ACC112 (cell line): ENCODE measurements around the gene GRIA4.

Source experiments
- H2AFZ ChIP-seq: fragments of 200-600 bp; sonication (generic); one replicate; pipeline ENCODE4 v1.6.0; 2017; ENCODE audit warnings: antibody characterized with exemption, low read length; ENCODE audit not compliant: unreplicated experiment
- H3K27ac ChIP-seq: fragments of 200-600 bp; sonication (generic); 2 replicates; pipeline ENCODE4 v1.5.1; 2014; ENCODE audit warnings: low read depth, mild to moderate bottlenecking, antibody characterized with exemption, low read length, moderate library complexity
- H3K27me3 ChIP-seq: fragments of 200-600 bp; sonication (generic); 2 replicates; pipeline ENCODE4 v1.6.1; 2014; ENCODE audit warnings: mild to moderate bottlenecking, antibody characterized with exemption, low read length, moderate library complexity, mixed read lengths; ENCODE audit not compliant: insufficient read depth
- H3K36me3 ChIP-seq: fragments of 200-600 bp; sonication (generic); 2 replicates; pipeline ENCODE4 v1.6.1; 2016; ENCODE audit warnings: mild to moderate bottlenecking, antibody characterized with exemption, low read length, moderate library complexity, mixed read lengths; ENCODE audit not compliant: insufficient read depth
- H3K4me1 ChIP-seq: fragments of 200-600 bp; sonication (generic); one replicate; pipeline ENCODE4 v1.6.1; 2016; ENCODE audit warnings: low read length, mixed read lengths; ENCODE audit not compliant: insufficient read depth, unreplicated experiment, control insufficient read depth
- H3K4me3 ChIP-seq: fragments of 200-600 bp; sonication (generic); 2 replicates; pipeline ENCODE4 v1.5.1; 2014; ENCODE audit warnings: mild to moderate bottlenecking, low read depth, low read length
- H3K79me2 ChIP-seq: fragments of 200-600 bp; sonication (generic); one replicate; pipeline ENCODE4 v1.6.0; 2016; ENCODE audit warnings: low read length; ENCODE audit not compliant: control insufficient read depth, unreplicated experiment, insufficient read depth

The GRIA4 gene

GRCh38 chr11:105937738-105938137, 327.9 kb downstream of the GRIA4 start:
- H3K27ac ChIP-seq, result peak overlapping the region; percentile 86
- H3K4me3 ChIP-seq, result 0 out of 2 replicates have a peak overlapping the region, but pooled peaks have one; percentile 25
- no peaks in the 10 kb centered on the region for H3K27me3 ChIP-seq
- H2AFZ ChIP-seq, result no peak overlapping the region
- H3K79me2 ChIP-seq, result no peaks in the 10 kb centered on the region
- H3K4me1 ChIP-seq, result peaks cover 29% of the 10 kb centered on the region
- no peaks in the 10 kb centered on the region for H3K36me3 ChIP-seq

- no peak overlapping the region for H3K4me3 ChIP-seq
- no peak overlapping the region for H3K27ac ChIP-seq
- H2AFZ ChIP-seq, result peak overlapping the region; percentile 16
- peaks cover 12% of the 10 kb centered on the region for H3K4me1 ChIP-seq
- no peaks in the 10 kb centered on the region for H3K36me3 ChIP-seq
- H3K79me2 ChIP-seq, result no peaks in the 10 kb centered on the region
- no peaks in the 10 kb centered on the region for H3K27me3 ChIP-seq
Observed at GRCh38 chr11:105942921-105943320, 333.0 kb downstream of the GRIA4 start.

GRCh38 chr11:105948918-105949590, 339.2 kb downstream of the GRIA4 start:
- H3K27me3 ChIP-seq, result no peaks in the 10 kb centered on the region
- H3K27ac ChIP-seq, result no peak overlapping the region
- H3K79me2 ChIP-seq, result no peaks in the 10 kb centered on the region
- no peak overlapping the region for H3K4me3 ChIP-seq
- peaks cover 5% of the 10 kb centered on the region for H3K4me1 ChIP-seq
- no peaks in the 10 kb centered on the region for H3K36me3 ChIP-seq
- no peak overlapping the region for H2AFZ ChIP-seq

GRCh38 chr11:105953886-105954285, 344.0 kb downstream of the GRIA4 start:
- H3K4me1 ChIP-seq, result peaks cover 5% of the 10 kb centered on the region
- H3K27ac ChIP-seq, result no peak overlapping the region
- H3K4me3 ChIP-seq, result no peak overlapping the region
- no peaks in the 10 kb centered on the region for H3K36me3 ChIP-seq
- no peaks in the 10 kb centered on the region for H3K79me2 ChIP-seq
- H2AFZ ChIP-seq, result no peak overlapping the region
- no peaks in the 10 kb centered on the region for H3K27me3 ChIP-seq

GRCh38 chr11:105960252-105961245, 350.7 kb downstream of the GRIA4 start:
- Histone ChIP-seq H2AFZ (no peak overlapping the region), H3K36me3 (no peaks in the 10 kb centered on the region), H3K4me1 (no peaks in the 10 kb centered on the region), H3K4me3 (no peak overlapping the region), H3K27ac (no peak overlapping the region), H3K79me2 (no peaks in the 10 kb centered on the region), H3K27me3 (no peaks in the 10 kb centered on the region)

- Histone ChIP-seq H3K4me1 (peaks cover 9% of the 10 kb centered on the region), H2AFZ (peak overlapping the region; percentile 69), H3K27me3 (no peaks in the 10 kb centered on the region), H3K79me2 (no peaks in the 10 kb centered on the region), H3K4me3 (no peak overlapping the region), H3K27ac (no peak overlapping the region), H3K36me3 (no peaks in the 10 kb centered on the region)
Observed at GRCh38 chr11:105968021-105968697, 358.3 kb downstream of the GRIA4 start.

GRCh38 chr11:105969756-105970155, 359.9 kb downstream of the GRIA4 start:
- Histone ChIP-seq H3K4me3 (no peak overlapping the region), H3K4me1 (peaks cover 12% of the 10 kb centered on the region), H3K36me3 (no peaks in the 10 kb centered on the region), H3K27ac (no peak overlapping the region), H3K79me2 (no peaks in the 10 kb centered on the region), H3K27me3 (no peaks in the 10 kb centered on the region), H2AFZ (no peak overlapping the region)

- no peaks in the 10 kb centered on the region for H3K27me3 ChIP-seq
- H3K4me3 ChIP-seq, result no peak overlapping the region
- peaks cover 14% of the 10 kb centered on the region for H3K4me1 ChIP-seq
- H3K27ac ChIP-seq, result peak overlapping the region; percentile 50; the same call in 1 of the 2 replicates
- no peaks in the 10 kb centered on the region for H3K79me2 ChIP-seq
- H2AFZ ChIP-seq, result peak overlapping the region; percentile 82
- no peaks in the 10 kb centered on the region for H3K36me3 ChIP-seq
Observed at GRCh38 chr11:105975128-105975527, 365.3 kb downstream of the GRIA4 start.

- Histone ChIP-seq H3K27me3 (no peaks in the 10 kb centered on the region), H3K36me3 (no peaks in the 10 kb centered on the region), H2AFZ (no peak overlapping the region), H3K4me3 (no peak overlapping the region), H3K79me2 (no peaks in the 10 kb centered on the region), H3K27ac (no peak overlapping the region), H3K4me1 (peaks cover 8% of the 10 kb centered on the region)
Observed at GRCh38 chr11:105979997-105980703, 370.3 kb downstream of the GRIA4 start.

GRCh38 chr11:105986554-105986953, 376.7 kb downstream of the GRIA4 start:
- Histone ChIP-seq H3K27ac (no peak overlapping the region), H2AFZ (no peak overlapping the region)

More at GRCh38 chr11:105986554-105986953, 376.7 kb downstream of the GRIA4 start:
- Histone ChIP-seq H3K4me1 (no peaks in the 10 kb centered on the region), H3K36me3 (no peaks in the 10 kb centered on the region), H3K4me3 (no peak overlapping the region), H3K79me2 (no peaks in the 10 kb centered on the region), H3K27me3 (no peaks in the 10 kb centered on the region)
